Liver (tissue), 9 donors: ENCODE results near the gene NCBP2. TPM values are rescaled to one million over a fixed set of nuclear protein-coding genes. Genes with fewer than 3 reads are reported as not detected.

Experiments
- DNase-seq: peaks from one replicate; pipeline ENCODE4 v3.0.0-alpha.2; 2017; ENCODE audit warnings: low spot score
- H3K27ac ChIP-seq, 2 donors: one replicate each; pipeline ENCODE4 v1.7.0; 2013; ENCODE audit warnings: inconsistent platforms in 2 of 2, low read length in 2 of 2, control low read depth in 1 of 2, low read depth in 1 of 2, mild to moderate bottlenecking in 1 of 2
- H3K27me3 ChIP-seq, 4 donors: one replicate each; pipeline versions ENCODE4 v1.6.1 to v1.7.0; 2013; ENCODE audit warnings: low read length in 3 of 4, inconsistent platforms in 1 of 4, mild to moderate bottlenecking in 1 of 4, moderate library complexity in 1 of 4; ENCODE audit not compliant: control insufficient read depth in 4 of 4, insufficient read depth in 4 of 4
- H3K36me3 ChIP-seq, 4 donors: one replicate each; pipeline versions ENCODE4 v1.6.1 to v1.7.0; 2013; ENCODE audit warnings: low read length in 3 of 4, mild to moderate bottlenecking in 3 of 4, low read depth in 1 of 4, moderate library complexity in 1 of 4; ENCODE audit not compliant: control insufficient read depth in 4 of 4, insufficient read depth in 3 of 4
- H3K4me1 ChIP-seq, 4 donors: one replicate each; pipeline versions ENCODE4 v1.6.1 to v1.7.0; 2013; ENCODE audit warnings: low read length in 3 of 4, mild to moderate bottlenecking in 3 of 4, moderate library complexity in 1 of 4; ENCODE audit not compliant: control insufficient read depth in 4 of 4, insufficient read depth in 4 of 4
- H3K4me3 ChIP-seq, 3 donors: one replicate each; pipeline versions ENCODE4 v1.6.1 to v1.7.0; 2013; ENCODE audit warnings: low read length in 3 of 3, control low read depth in 1 of 3, low read depth in 1 of 3, mild to moderate bottlenecking in 1 of 3
- H3K9ac ChIP-seq, 2 donors: one replicate each; pipeline ENCODE4 v1.7.0; 2013; ENCODE audit warnings: low read length in 2 of 2, mild to moderate bottlenecking in 2 of 2, moderate library complexity in 2 of 2, control low read depth in 1 of 2, low read depth in 1 of 2
- H3K9me3 ChIP-seq, 4 donors: one replicate each; pipeline versions ENCODE4 v1.6.1 to v1.7.0; 2013; ENCODE audit warnings: low read length in 3 of 4; ENCODE audit not compliant: control insufficient read depth in 4 of 4
- ATF3 ChIP-seq: IDR thresholded peaks from 2 replicates; pipeline ENCODE4 v1.6.1; 2016; ENCODE audit warnings: antibody characterized with exemption
- CTCF ChIP-seq: fragments of 150-350 bp; IDR thresholded peaks from 2 replicates; pipeline ENCODE4 v1.5.1; 2017; ENCODE audit warnings: improper control_type of control experiment, low read depth, low read length; ENCODE audit not compliant: missing input control
- EGR1 ChIP-seq, 2 donors: IDR thresholded peaks; 2 replicates each; pipeline ENCODE4 v1.6.1; 2016 to 2018; ENCODE audit warnings: antibody characterized with exemption in 2 of 2, low read depth in 2 of 2
- FOXA1 ChIP-seq: IDR thresholded peaks from 2 replicates; pipeline ENCODE4 v1.6.1; 2016; ENCODE audit warnings: antibody characterized with exemption
- FOXA2 ChIP-seq: IDR thresholded peaks from 2 replicates; pipeline ENCODE4 v1.6.1; 2016; ENCODE audit warnings: antibody characterized with exemption
- GABPA ChIP-seq, 2 donors: IDR thresholded peaks in 1 of 2; conservative IDR thresholded peaks in 1 of 2; 2 replicates each; pipeline ENCODE4 v1.6.1; 2016; ENCODE audit warnings: antibody characterized with exemption in 2 of 2, mild to moderate bottlenecking in 1 of 2, moderate library complexity in 1 of 2
- HNF4A ChIP-seq, 2 donors: conservative IDR thresholded peaks; 2 replicates each; pipeline ENCODE4 v1.6.1; 2016; ENCODE audit warnings: antibody characterized with exemption in 2 of 2, mild to moderate bottlenecking in 2 of 2
- JUND ChIP-seq, 2 donors: IDR thresholded peaks; 2 replicates each; pipeline ENCODE4 v1.6.1; 2016; ENCODE audit warnings: antibody characterized with exemption in 2 of 2
- NR2F2 ChIP-seq: IDR thresholded peaks from 2 replicates; pipeline ENCODE4 v1.6.1; 2016; ENCODE audit warnings: antibody characterized with exemption
- RAD21 ChIP-seq, 2 donors: IDR thresholded peaks; 2 replicates each; pipeline ENCODE4 v1.6.1; 2016; ENCODE audit warnings: antibody characterized with exemption in 2 of 2, mild to moderate bottlenecking in 2 of 2
- REST ChIP-seq: IDR thresholded peaks from 2 replicates; pipeline ENCODE4 v1.6.1; 2016; ENCODE audit warnings: antibody characterized with exemption, mild to moderate bottlenecking
- RXRA ChIP-seq, 2 donors: IDR thresholded peaks; 2 replicates each; pipeline ENCODE4 v1.6.1; 2017 to 2018; ENCODE audit warnings: antibody characterized with exemption in 2 of 2, mild to moderate bottlenecking in 1 of 2
- SP1 ChIP-seq: IDR thresholded peaks from 2 replicates; pipeline ENCODE4 v1.6.1; 2018; ENCODE audit warnings: antibody characterized with exemption, mild to moderate bottlenecking
- TAF1 ChIP-seq: conservative IDR thresholded peaks from 2 replicates; pipeline ENCODE4 v1.6.1; 2016; ENCODE audit warnings: antibody characterized with exemption, mild to moderate bottlenecking
- YY1 ChIP-seq: IDR thresholded peaks from 2 replicates; pipeline ENCODE4 v1.6.1; 2016; ENCODE audit warnings: antibody characterized with exemption, mild to moderate bottlenecking
- WGBS: extraction: QIAGEN DNeasy Blood & Tissue Kit; methylation state at CpG from one replicate; pipeline ENCODE4 v1.1.7; 2013; 5-methylcytosine and 5-hydroxymethylcytosine counted together
- polyA plus RNA-seq, 2 donors: library from polyadenylated mRNA; stranded (reverse) in 1 of 2; unstranded in 1 of 2; fragments of 200-250 nt in 1 of 2; fragments of >200 nt in 1 of 2; fragmentation: Nextera tagmentation in 1 of 2; extraction: Ambion mirVana in 1 of 2; gene quantifications; one replicate each; pipeline versions ENCODE4 v1.2.1 to v1.2.3, GENCODE V29; 2013 to 2015
- total RNA-seq, 2 donors: library from RNA; depleted of rRNA; stranded (reverse); fragments of >200 nt; gene quantifications; one replicate each; pipeline ENCODE4 v1.2.3, GENCODE V29; 2014
- TF ChIP-seq, protein P1 (sequence below): IDR thresholded peaks from 2 replicates; pipeline ENCODE4 v1.6.1; 2016; ENCODE audit warnings: antibody characterized with exemption
- donor health status: healthy.
- donor health status: healthy.
- donor health status: healthy.
- donor health status: healthy.
- donor health status: healthy.

NCBP2 gene
- total and polyA plus RNA-seq, 4 donors, result 16.2 to 19.2 (median 18.1) TPM

DNA sequence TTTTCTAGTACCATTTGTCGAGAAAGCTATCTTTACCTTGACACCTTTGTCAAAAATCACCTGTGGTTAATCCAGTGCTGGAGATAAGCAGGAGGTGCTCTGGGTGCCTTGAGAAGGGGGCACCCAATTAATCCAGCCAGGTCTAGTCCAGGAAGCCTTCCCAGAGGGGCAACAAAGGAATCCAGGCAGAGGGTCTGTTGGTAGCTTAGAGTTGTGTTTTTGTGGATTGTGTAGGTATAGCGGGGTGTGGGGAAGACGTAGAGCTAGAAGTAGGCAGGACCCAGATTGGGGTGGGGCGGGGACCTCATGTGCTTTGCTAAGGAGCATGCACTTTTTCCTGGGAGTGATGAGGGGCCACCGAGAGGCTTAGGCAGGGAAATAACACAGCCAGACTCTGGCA, 32.3 kb upstream of the NCBP2 start:
- H3K4me1 ChIP-seq, result peaks cover 0 to 4% (median 2%) of the 10 kb centered on the region in 4 donors
- no peak overlapping the region for H3K27ac ChIP-seq
- no peak overlapping the region for H3K4me3 ChIP-seq
- H3K9me3 ChIP-seq, result no peaks in the 10 kb centered on the region
- no peaks in the 10 kb centered on the region for H3K27me3 ChIP-seq
- H3K9ac ChIP-seq, result no peak overlapping the region
- TF ChIP-seq RAD21 (IDR thresholded peaks at IDR 0.05) (no peak), EGR1 (IDR thresholded peaks at IDR 0.05; ENCODE audit: low read depth in 2 of 2) (no peak), REST (no peak), ATF3 (no peak), RXRA (IDR thresholded peaks at IDR 0.05) (no peak), FOXA2 (no peak), SP1 (no peak), HNF4A (conservative IDR thresholded peaks at IDR 0.05) (no peak), GABPA (IDR thresholded peaks at IDR 0.05 in 1 of 2, conservative IDR thresholded peaks at IDR 0.05 in 1 of 2) (no peak), TAF1 (no peak), NR2F2 (no peak), YY1 (no peak), JUND (IDR thresholded peaks at IDR 0.05) (no peak), CTCF (no peak), FOXA1 (no peak)
- TF ChIP-seq, protein P1, sequence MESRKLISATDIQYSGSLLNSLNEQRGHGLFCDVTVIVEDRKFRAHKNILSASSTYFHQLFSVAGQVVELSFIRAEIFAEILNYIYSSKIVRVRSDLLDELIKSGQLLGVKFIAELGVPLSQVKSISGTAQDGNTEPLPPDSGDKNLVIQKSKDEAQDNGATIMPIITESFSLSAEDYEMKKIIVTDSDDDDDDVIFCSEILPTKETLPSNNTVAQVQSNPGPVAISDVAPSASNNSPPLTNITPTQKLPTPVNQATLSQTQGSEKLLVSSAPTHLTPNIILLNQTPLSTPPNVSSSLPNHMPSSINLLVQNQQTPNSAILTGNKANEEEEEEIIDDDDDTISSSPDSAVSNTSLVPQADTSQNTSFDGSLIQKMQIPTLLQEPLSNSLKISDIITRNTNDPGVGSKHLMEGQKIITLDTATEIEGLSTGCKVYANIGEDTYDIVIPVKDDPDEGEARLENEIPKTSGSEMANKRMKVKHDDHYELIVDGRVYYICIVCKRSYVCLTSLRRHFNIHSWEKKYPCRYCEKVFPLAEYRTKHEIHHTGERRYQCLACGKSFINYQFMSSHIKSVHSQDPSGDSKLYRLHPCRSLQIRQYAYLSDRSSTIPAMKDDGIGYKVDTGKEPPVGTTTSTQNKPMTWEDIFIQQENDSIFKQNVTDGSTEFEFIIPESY, result no peak
- no peak for DNase-seq
- 89% methylated on average over 5 of the region's 5 CpGs for WGBS
- H3K36me3 ChIP-seq, result no peaks in the 10 kb centered on the region

GRCh38 chr3:196971094-196971698, 28.9 kb upstream of the NCBP2 start:
- Histone ChIP-seq H3K27me3 (no peaks in the 10 kb centered on the region), H3K9me3 (no peaks in the 10 kb centered on the region), H3K4me3 (no peak overlapping the region), H3K36me3 (no peaks in the 10 kb centered on the region), H3K9ac (no peak overlapping the region), H3K4me1 (peaks cover 0 to 16% (median 10%) of the 10 kb centered on the region in 4 donors), H3K27ac (no peak overlapping the region)
- no peak for TF ChIP-seq FOXA2
- TF ChIP-seq CTCF, result no peak
- TF ChIP-seq EGR1 (IDR thresholded peaks at IDR 0.05; ENCODE audit: low read depth in 2 of 2), result no peak
- WGBS, result 87% methylated on average over 7 of the region's 7 CpGs
- peak; percentile 67 for DNase-seq
